K562 (cell line): ENCODE measurements around the gene CEBPB. TPM values are rescaled to one million over a fixed set of nuclear protein-coding genes. Genes with fewer than 3 reads are reported as not detected.

ENCODE experiments used
- BRD4 ChIP-seq: fragments of 200-600 bp; sonication (generic); IDR thresholded peaks from 2 replicates; pipeline ENCODE4 v1.6.1; 2017; ENCODE audit warnings: inconsistent platforms
- CEBPB ChIP-seq: fragments of 450-650 bp; IDR thresholded peaks from 2 replicates; pipeline ENCODE4 v1.6.1; 2016; ENCODE audit warnings: missing genetic modification characterization, missing compliant biosample characterization
- CHD4 ChIP-seq: fragments of 200-600 bp; sonication (generic); IDR thresholded peaks from 3 replicates; pipeline ENCODE4 v1.6.1; 2012; ENCODE audit warnings: low read depth, mild to moderate bottlenecking, mixed read lengths, low read length, inconsistent platforms; ENCODE audit not compliant: insufficient read depth, insufficient replicate concordance, poor library complexity, severe bottlenecking
- EHMT2 ChIP-seq: fragments of 450-650 bp; IDR thresholded peaks from 2 replicates; pipeline ENCODE4 v1.6.1; 2018; ENCODE audit warnings: antibody characterized with exemption
- ELF2 ChIP-seq: fragments of 250-450 bp; sonication (Bioruptor Pico); IDR thresholded peaks from 2 replicates; pipeline ENCODE4 v1.5.0; 2021; ENCODE audit warnings: mild to moderate bottlenecking
- FOSL1 ChIP-seq: fragments of 200-800 bp; sonication (Bioruptor generic); conservative IDR thresholded peaks from 2 replicates; pipeline ENCODE4 v1.6.1; 2016; ENCODE audit warnings: missing genetic modification characterization, missing compliant biosample characterization
- FOXP1 ChIP-seq: sonication (generic); formaldehyde crosslinking; IDR thresholded peaks from 2 replicates; pipeline ENCODE4 v1.8.0; 2022; ENCODE audit warnings: mild to moderate bottlenecking, missing genetic modification reagents
- GTF2E2 ChIP-seq: fragments of 200-800 bp; sonication (Bioruptor generic); IDR thresholded peaks from 2 replicates; pipeline ENCODE4 v1.6.1; 2016; ENCODE audit warnings: missing genetic modification characterization, missing compliant biosample characterization
- GTF2F1 ChIP-seq: IDR thresholded peaks from 2 replicates; pipeline ENCODE4 v1.6.1; 2011; ENCODE audit warnings: low read depth, low read length, improper control_type of control experiment
- IFI16 ChIP-seq: fragments of 250-450 bp; sonication (Bioruptor Pico); IDR thresholded peaks from 2 replicates; pipeline ENCODE4 v2.1.2; 2022; ENCODE audit warnings: mild to moderate bottlenecking, inconsistent platforms
- KDM1A ChIP-seq, 2 experiments: fragments of 450-650 bp; IDR thresholded peaks; 2 replicates each; pipeline ENCODE4 v1.6.1; 2016; ENCODE audit warnings: mild to moderate bottlenecking in 2 of 2
- L3MBTL2 ChIP-seq: fragments of 450-650 bp; IDR thresholded peaks from 2 replicates; pipeline ENCODE4 v1.6.1; 2016; ENCODE audit warnings: mild to moderate bottlenecking, moderate library complexity
- MAFK ChIP-seq: IDR thresholded peaks from 2 replicates; pipeline ENCODE4 v1.6.1; 2011; ENCODE audit warnings: low read length, improper control_type of control experiment
- NCOA2 ChIP-seq, 2 experiments: fragments of 450-650 bp; IDR thresholded peaks; 2 replicates each; pipeline ENCODE4 v1.6.1; 2018; ENCODE audit warnings: mild to moderate bottlenecking in 2 of 2, moderate library complexity in 1 of 2; ENCODE audit not compliant: partially characterized antibody in 2 of 2
- POLR2B ChIP-seq: fragments of 450-650 bp; IDR thresholded peaks from 2 replicates; pipeline ENCODE4 v1.6.1; 2018; ENCODE audit warnings: low read depth; ENCODE audit not compliant: partially characterized antibody
- SMARCA5 ChIP-seq: fragments of 450-650 bp; IDR thresholded peaks from 2 replicates; pipeline ENCODE4 v1.6.1; 2016
- SMC3 ChIP-seq: conservative IDR thresholded peaks from 2 replicates; pipeline ENCODE4 v1.6.1; 2011; ENCODE audit warnings: low read depth, low read length, improper control_type of control experiment; ENCODE audit not compliant: insufficient read depth
- ZC3H4 ChIP-seq: sonication (generic); formaldehyde crosslinking; IDR thresholded peaks from 2 replicates; pipeline ENCODE4 v1.9.0; 2021; ENCODE audit warnings: missing genetic modification reagents, borderline replicate concordance
- ZKSCAN1 ChIP-seq: fragments of 150-350 bp; IDR thresholded peaks from 2 replicates; pipeline ENCODE4 v1.6.1; 2016; ENCODE audit warnings: low read depth, low read length
- ZNF133 ChIP-seq: fragments of 250-450 bp; sonication (Bioruptor Pico); IDR thresholded peaks from 2 replicates; pipeline ENCODE4 v1.4.0; 2020; ENCODE audit warnings: mild to moderate bottlenecking
- ZNF347 ChIP-seq: fragments of 450-650 bp; formaldehyde crosslinking; IDR thresholded peaks from 2 replicates; pipeline ENCODE4 v1.4.0; 2020; ENCODE audit warnings: low read depth, mild to moderate bottlenecking, moderate library complexity
- ZNF766 ChIP-seq: fragments of 200-800 bp; sonication (Bioruptor generic); conservative IDR thresholded peaks from 2 replicates; pipeline ENCODE4 v1.6.1; 2016; ENCODE audit warnings: missing genetic modification characterization, missing compliant biosample characterization
- polyA plus RNA-seq, 8 experiments: library from polyadenylated mRNA; depleted of rRNA in 4 of 8; stranded (reverse) in 5 of 8; unstranded in 3 of 8; fragments of >200 nt; fragmentation: Nextera tagmentation in 2 of 8; fragmentation: Illumina TruSeq in 1 of 8; extraction: Ambion mirVana in 2 of 8; extraction: Trizol in 1 of 8; gene quantifications; 2 replicates each; pipeline versions ENCODE4 v1.2.1 to v1.2.3, GENCODE V29; 2011 to 2014; ENCODE audit warnings: inconsistent platforms in 1 of 8, missing spikeins in 1 of 8
- total RNA-seq, 7 experiments: library from RNA; depleted of rRNA in 6 of 7; stranded (reverse); fragments of >200 nt in 6 of 7; fragmentation: Illumina TruSeq in 2 of 7; extraction: Trizol in 2 of 7; gene quantifications; 2 replicates each; pipeline versions ENCODE4 v1.2.1 to v1.2.3, GENCODE V29; 2011 to 2021; ENCODE audit warnings: low replicate concordance in 1 of 7
- TF ChIP-seq, protein P1 (sequence below): fragments of 450-650 bp; formaldehyde crosslinking; IDR thresholded peaks from 2 replicates; pipeline ENCODE4 v1.4.0; 2022; ENCODE audit warnings: missing genetic modification characterization
- TF ChIP-seq, protein P2 (sequence below): sonication (generic); formaldehyde crosslinking; IDR thresholded peaks from 2 replicates; pipeline ENCODE4 v1.8.1; 2023; ENCODE audit warnings: mild to moderate bottlenecking, missing genetic modification reagents
- TF ChIP-seq, protein P3 (sequence below), 2 experiments: fragments of 450-650 bp in 1 of 2; sonication (generic) in 1 of 2; formaldehyde crosslinking in 1 of 2; IDR thresholded peaks in 1 of 2; conservative IDR thresholded peaks in 1 of 2; 2 replicates each; pipeline versions ENCODE4 v1.6.1 to v1.8.1; 2016 to 2023; ENCODE audit warnings: mild to moderate bottlenecking in 2 of 2, moderate library complexity in 2 of 2, inconsistent platforms in 1 of 2, missing genetic modification reagents in 1 of 2

Gene CEBPB
- total and polyA plus RNA-seq, 9 of the 15 experiments (the other 6 are each of a cell fraction or from before 2014, with no cell fraction given) = 1.2 to 72.6 (median 7.8) TPM

DNA sequence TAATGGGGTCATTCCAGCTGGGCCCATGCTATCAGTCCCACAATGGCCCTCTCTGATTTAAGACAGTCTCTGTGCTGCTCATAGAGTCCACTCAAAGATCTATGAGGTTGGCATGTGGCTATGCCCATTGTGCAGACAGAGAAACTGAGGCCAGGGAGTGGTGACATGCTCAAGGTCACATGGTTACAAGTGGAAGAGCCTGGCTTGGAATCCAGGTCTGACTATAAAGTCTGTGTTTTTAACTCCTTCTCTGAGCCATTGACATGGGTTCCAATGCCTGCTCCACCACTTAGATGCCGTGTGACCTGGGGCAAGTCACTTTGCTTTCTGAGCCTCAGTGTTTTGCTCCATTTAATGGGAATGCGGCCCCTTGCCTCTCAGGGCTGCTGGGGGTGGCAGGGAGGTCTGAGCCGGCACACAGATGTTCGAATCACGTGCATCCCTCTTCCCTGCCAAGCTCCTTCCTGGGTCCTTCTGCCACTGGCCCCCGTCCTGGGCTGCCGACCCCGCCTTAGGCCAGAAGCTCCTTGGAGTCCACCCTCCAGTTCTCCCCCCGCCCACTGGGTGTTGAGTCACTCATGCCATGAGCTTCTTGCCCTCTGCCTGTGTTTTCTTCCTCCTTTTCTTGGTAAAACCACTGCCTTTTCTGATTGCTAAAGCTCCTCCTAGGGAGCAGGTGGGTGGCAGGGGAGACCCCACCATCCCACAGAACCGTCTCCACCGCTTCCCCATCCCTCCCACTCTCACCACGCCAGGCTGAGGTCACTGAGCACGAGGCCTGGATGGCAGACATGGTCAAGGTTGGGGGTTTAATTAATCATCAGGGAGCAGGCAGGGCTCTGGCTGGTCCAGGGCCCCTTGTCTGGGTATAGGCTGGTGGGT is 35.7 kb downstream of the CEBPB start (continued):
- TF ChIP-seq ZNF347 (CRISPR knock-in tag) = no peak
- TF ChIP-seq ZNF133 (CRISPR knock-in tag) = no peak
- TF ChIP-seq IFI16 (CRISPR knock-in tag) = no peak
- no peak for TF ChIP-seq FOXP1 (CRISPR knock-in tag)
- no peak for TF ChIP-seq GTF2F1
- no peak for TF ChIP-seq ZC3H4
- no peak for TF ChIP-seq NCOA2 (IDR thresholded peaks at IDR 0.05; ENCODE audit: partially characterized antibody in 2 of 2)
- TF ChIP-seq SMC3 = no peak
- no peak for TF ChIP-seq POLR2B
- peak; percentile 44; the same call in 1 of the 2 replicates for TF ChIP-seq FOSL1 (tag)
- TF ChIP-seq, protein P1, sequence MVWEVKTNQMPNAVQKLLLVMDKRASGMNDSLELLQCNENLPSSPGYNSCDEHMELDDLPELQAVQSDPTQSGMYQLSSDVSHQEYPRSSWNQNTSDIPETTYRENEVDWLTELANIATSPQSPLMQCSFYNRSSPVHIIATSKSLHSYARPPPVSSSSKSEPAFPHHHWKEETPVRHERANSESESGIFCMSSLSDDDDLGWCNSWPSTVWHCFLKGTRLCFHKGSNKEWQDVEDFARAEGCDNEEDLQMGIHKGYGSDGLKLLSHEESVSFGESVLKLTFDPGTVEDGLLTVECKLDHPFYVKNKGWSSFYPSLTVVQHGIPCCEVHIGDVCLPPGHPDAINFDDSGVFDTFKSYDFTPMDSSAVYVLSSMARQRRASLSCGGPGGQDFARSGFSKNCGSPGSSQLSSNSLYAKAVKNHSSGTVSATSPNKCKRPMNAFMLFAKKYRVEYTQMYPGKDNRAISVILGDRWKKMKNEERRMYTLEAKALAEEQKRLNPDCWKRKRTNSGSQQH (CRISPR knock-in tag) = no peak
- no peak for TF ChIP-seq GTF2E2 (tag)
- no peak for TF ChIP-seq CEBPB (tag)
- no peak for TF ChIP-seq MAFK
- no peak for TF ChIP-seq EHMT2
- TF ChIP-seq ZKSCAN1 = 0 out of 2 replicates have a peak, but pooled peaks have one; percentile 13
- no peak for TF ChIP-seq ELF2
- TF ChIP-seq, protein P2, sequence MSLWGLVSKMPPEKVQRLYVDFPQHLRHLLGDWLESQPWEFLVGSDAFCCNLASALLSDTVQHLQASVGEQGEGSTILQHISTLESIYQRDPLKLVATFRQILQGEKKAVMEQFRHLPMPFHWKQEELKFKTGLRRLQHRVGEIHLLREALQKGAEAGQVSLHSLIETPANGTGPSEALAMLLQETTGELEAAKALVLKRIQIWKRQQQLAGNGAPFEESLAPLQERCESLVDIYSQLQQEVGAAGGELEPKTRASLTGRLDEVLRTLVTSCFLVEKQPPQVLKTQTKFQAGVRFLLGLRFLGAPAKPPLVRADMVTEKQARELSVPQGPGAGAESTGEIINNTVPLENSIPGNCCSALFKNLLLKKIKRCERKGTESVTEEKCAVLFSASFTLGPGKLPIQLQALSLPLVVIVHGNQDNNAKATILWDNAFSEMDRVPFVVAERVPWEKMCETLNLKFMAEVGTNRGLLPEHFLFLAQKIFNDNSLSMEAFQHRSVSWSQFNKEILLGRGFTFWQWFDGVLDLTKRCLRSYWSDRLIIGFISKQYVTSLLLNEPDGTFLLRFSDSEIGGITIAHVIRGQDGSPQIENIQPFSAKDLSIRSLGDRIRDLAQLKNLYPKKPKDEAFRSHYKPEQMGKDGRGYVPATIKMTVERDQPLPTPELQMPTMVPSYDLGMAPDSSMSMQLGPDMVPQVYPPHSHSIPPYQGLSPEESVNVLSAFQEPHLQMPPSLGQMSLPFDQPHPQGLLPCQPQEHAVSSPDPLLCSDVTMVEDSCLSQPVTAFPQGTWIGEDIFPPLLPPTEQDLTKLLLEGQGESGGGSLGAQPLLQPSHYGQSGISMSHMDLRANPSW (CRISPR knock-in tag) = no peak
- TF ChIP-seq, protein P3, sequence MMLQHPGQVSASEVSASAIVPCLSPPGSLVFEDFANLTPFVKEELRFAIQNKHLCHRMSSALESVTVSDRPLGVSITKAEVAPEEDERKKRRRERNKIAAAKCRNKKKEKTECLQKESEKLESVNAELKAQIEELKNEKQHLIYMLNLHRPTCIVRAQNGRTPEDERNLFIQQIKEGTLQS (IDR thresholded peaks at IDR 0.05) = peak; percentile 40
- TF ChIP-seq, protein P3 (CRISPR knock-in tag; conservative IDR thresholded peaks at IDR 0.05) = no peak
- no peak for TF ChIP-seq ZNF766 (CRISPR knock-in tag)
- TF ChIP-seq CHD4 = peak; percentile 25
- TF ChIP-seq KDM1A (IDR thresholded peaks at IDR 0.05) = peak; percentile 74 to 85
- TF ChIP-seq SMARCA5 = peak; percentile 93
- no peak for TF ChIP-seq BRD4
- no peak for TF ChIP-seq L3MBTL2
